ENCODE results near the gene DTWD2. TPM values are rescaled to one million over a fixed set of nuclear protein-coding genes. Genes with fewer than 3 reads are reported as not detected.

The DTWD2 gene
- total RNA-seq, 3 donors from 2014 or later: 5.8 to 11.4 (median 9.2) TPM

- no peak for TF ChIP-seq CTCF (IDR thresholded peaks at IDR 0.05)
- peaks cover 4% of the 10 kb centered on the region for H3K4me1 ChIP-seq (ENCODE audit: low read depth)
These were observed 32.9 kb upstream of the DTWD2 start for GRCh38 chr5:119021149-119021732.

GRCh38 chr5:119019949-119020348, 31.6 kb upstream of the DTWD2 start:
- peaks cover 4% of the 10 kb centered on the region for H3K4me1 ChIP-seq (ENCODE audit: low read depth)
- DNase-seq (no peak), ATAC-seq (no peak)
- H3K9me3 ChIP-seq: no peaks in the 10 kb centered on the region
- TF ChIP-seq CTCF (IDR thresholded peaks at IDR 0.05): no peak
- intact Hi-C loops (cut with DNase I, micrococcal nuclease): no loop called here
- H3K36me3 ChIP-seq (ENCODE audit: low read depth): no peaks in the 10 kb centered on the region
- H3K4me3 ChIP-seq: no peak overlapping the region

More at GRCh38 chr5:119021149-119021732, 32.9 kb upstream of the DTWD2 start:
- Histone ChIP-seq H3K36me3 (ENCODE audit: low read depth) (no peaks in the 10 kb centered on the region), H3K9me3 (no peaks in the 10 kb centered on the region), H3K4me3 (no peak overlapping the region)
- intact Hi-C loops (cut with DNase I, micrococcal nuclease): no loop called here
- DNase-seq (no peak), ATAC-seq (no peak)

- intact Hi-C loops (cut with DNase I, micrococcal nuclease): no loop called here
- ATAC-seq: no peak
- H3K4me3 ChIP-seq: no peak overlapping the region
- H3K9me3 ChIP-seq: no peaks in the 10 kb centered on the region
- TF ChIP-seq CTCF (IDR thresholded peaks at IDR 0.05): no peak
- H3K36me3 ChIP-seq (ENCODE audit: low read depth): no peaks in the 10 kb centered on the region
- DNase-seq: no peak
- H3K4me1 ChIP-seq (ENCODE audit: low read depth): peaks cover 4% of the 10 kb centered on the region
These were observed 31.2 kb upstream of the DTWD2 start for GRCh38 chr5:119019501-119019900.

GRCh38 chr5:119017994-119018393, 29.6 kb upstream of the DTWD2 start:
- ATAC-seq (no peak), DNase-seq (no peak)
- Histone ChIP-seq H3K36me3 (ENCODE audit: low read depth) (no peaks in the 10 kb centered on the region), H3K4me3 (no peak overlapping the region), H3K4me1 (ENCODE audit: low read depth) (peaks cover 4% of the 10 kb centered on the region), H3K9me3 (no peaks in the 10 kb centered on the region)
- TF ChIP-seq CTCF (IDR thresholded peaks at IDR 0.05): no peak
- intact Hi-C loops (cut with DNase I, micrococcal nuclease): no loop called here

GRCh38 chr5:119016125-119016774, 27.9 kb upstream of the DTWD2 start:
- ATAC-seq (no peak), DNase-seq (no peak)
- no peak for TF ChIP-seq CTCF (IDR thresholded peaks at IDR 0.05)
- Histone ChIP-seq H3K9me3 (no peaks in the 10 kb centered on the region), H3K4me3 (no peak overlapping the region), H3K36me3 (ENCODE audit: low read depth) (no peaks in the 10 kb centered on the region), H3K4me1 (ENCODE audit: low read depth) (no peaks in the 10 kb centered on the region)
- intact Hi-C loops (cut with DNase I, micrococcal nuclease): no loop called here
